K562 (cell line): ENCODE measurements around the gene ENTPD5. TPM values are rescaled to one million over a fixed set of nuclear protein-coding genes. Genes with fewer than 3 reads are reported as not detected.
A peak's percentile ranks its signal among the peaks of the same experiment; 100 is the strongest.

Experiments used
- CBX8 ChIP-seq: fragments of 200-600 bp; sonication (generic); IDR thresholded peaks from 2 replicates; pipeline ENCODE4 v1.6.1; 2012; ENCODE audit warnings: borderline replicate concordance, mixed run types, low read depth, mild to moderate bottlenecking, moderate library complexity, mixed read lengths, low read length, control low read depth, inconsistent platforms; ENCODE audit not compliant: poor library complexity, severe bottlenecking; ENCODE audit errors: extremely low read depth
- IRF1 ChIP-seq: sonication (generic); formaldehyde crosslinking; IDR thresholded peaks from 2 replicates; pipeline ENCODE4 v1.8.0; 2022; ENCODE audit warnings: missing genetic modification reagents, mild to moderate bottlenecking, borderline replicate concordance
- MEIS2 ChIP-seq: fragments of 450-650 bp; IDR thresholded peaks from 2 replicates; pipeline ENCODE4 v1.6.1; 2014; ENCODE audit warnings: mild to moderate bottlenecking; ENCODE audit not compliant: partially characterized antibody
- MGA ChIP-seq: fragments of 450-650 bp; IDR thresholded peaks from 2 replicates; pipeline ENCODE4 v1.6.1; 2016; ENCODE audit warnings: mild to moderate bottlenecking, moderate library complexity
- YY1 ChIP-seq, 3 experiments: IDR thresholded peaks; 2 replicates each; pipeline ENCODE4 v1.6.1; 2011; ENCODE audit warnings: low read length in 2 of 3, mild to moderate bottlenecking in 2 of 3, moderate library complexity in 2 of 3, borderline replicate concordance in 1 of 3, control low read depth in 1 of 3, low read depth in 1 of 3; ENCODE audit not compliant: insufficient read depth in 3 of 3, insufficient replicate concordance in 2 of 3, control insufficient read depth in 1 of 3, insufficient read length in 1 of 3; ENCODE audit errors: extremely low read depth in 1 of 3
- ZFX ChIP-seq: sonication (generic); formaldehyde crosslinking; IDR thresholded peaks from 2 replicates; pipeline ENCODE4 v1.8.0; 2022; ENCODE audit warnings: mild to moderate bottlenecking, missing genetic modification reagents, moderate library complexity
- ZNF12 ChIP-seq: sonication (generic); formaldehyde crosslinking; IDR thresholded peaks from 2 replicates; pipeline ENCODE4 v1.4.0; 2020; ENCODE audit warnings: mild to moderate bottlenecking, missing genetic modification reagents
- ZNF639 ChIP-seq, 2 experiments: fragments of 200-800 bp in 1 of 2; sonication (Bioruptor generic) in 1 of 2; sonication (generic) in 1 of 2; formaldehyde crosslinking in 1 of 2; IDR thresholded peaks in 1 of 2; conservative IDR thresholded peaks in 1 of 2; 2 replicates each; pipeline versions ENCODE4 v1.5.0 to v1.6.1; 2016 to 2020; ENCODE audit warnings: missing compliant biosample characterization in 1 of 2, missing genetic modification characterization in 1 of 2, missing genetic modification reagents in 1 of 2
- polyA plus RNA-seq, 8 experiments: library from polyadenylated mRNA; depleted of rRNA in 4 of 8; stranded (reverse) in 5 of 8; unstranded in 3 of 8; fragments of >200 nt; fragmentation: Nextera tagmentation in 2 of 8; fragmentation: Illumina TruSeq in 1 of 8; extraction: Ambion mirVana in 2 of 8; extraction: Trizol in 1 of 8; gene quantifications; 2 replicates each; pipeline versions ENCODE4 v1.2.1 to v1.2.3, GENCODE V29; 2011 to 2014; ENCODE audit warnings: inconsistent platforms in 1 of 8, missing spikeins in 1 of 8
- total RNA-seq, 7 experiments: library from RNA; depleted of rRNA in 6 of 7; stranded (reverse); fragments of >200 nt in 6 of 7; fragmentation: Illumina TruSeq in 2 of 7; extraction: Trizol in 2 of 7; gene quantifications; 2 replicates each; pipeline versions ENCODE4 v1.2.1 to v1.2.3, GENCODE V29; 2011 to 2021; ENCODE audit warnings: low replicate concordance in 1 of 7

ENTPD5 gene
- total and polyA plus RNA-seq, 9 of the 15 experiments (the other 6 are each of a cell fraction or from before 2014, with no cell fraction given), result 2.7 to 15.3 (median 10.3) TPM

- peak in 1 of 2 experiments; percentile 73; a peak in 2 of 4 replicates for TF ChIP-seq ZNF639 (CRISPR knock-in tag; conservative IDR thresholded peaks at IDR 0.05 in 1 of 2, IDR thresholded peaks at IDR 0.05 in 1 of 2)
- TF ChIP-seq ZNF12, result 0 out of 2 replicates have a peak, but pooled peaks have one; percentile 48
- no peak for TF ChIP-seq MEIS2
- TF ChIP-seq CBX8, result no peak
- peak; percentile 82 for TF ChIP-seq ZFX (CRISPR knock-in tag)
- no peak for TF ChIP-seq IRF1 (CRISPR knock-in tag)
- TF ChIP-seq YY1 (IDR thresholded peaks at IDR 0.05; ENCODE audit: borderline replicate concordance in 1 of 3, control insufficient read depth in 1 of 3, extremely low read depth in 1 of 3, insufficient read depth in 3 of 3, insufficient read length in 1 of 3, insufficient replicate concordance in 2 of 3, low read depth in 1 of 3, low read length in 2 of 3), result peak in 1 of 3 experiments; percentile 72
- peak; percentile 19; the same call in 1 of the 2 replicates for TF ChIP-seq MGA
These were observed at the start of gene ENTPD5, which contains the start of gene BBOF1 (continued) for GRCh38 chr14:74018586-74019407.
